Neural progenitor cell (in vitro differentiated cells): Measurements from ENCODE around the gene SLC18A3.

Experiments
- CTCF ChIP-seq: fragments of 200-600 bp; sonication (generic); IDR thresholded peaks from 2 replicates; pipeline ENCODE4 v1.5.1; 2017; ENCODE audit warnings: antibody characterized with exemption, mild to moderate bottlenecking
- EZH2 ChIP-seq: fragments of 200-600 bp; sonication (generic); IDR thresholded peaks from 2 replicates; pipeline ENCODE4 v1.6.1; 2017; ENCODE audit warnings: antibody characterized with exemption, mild to moderate bottlenecking, moderate library complexity

DNA sequence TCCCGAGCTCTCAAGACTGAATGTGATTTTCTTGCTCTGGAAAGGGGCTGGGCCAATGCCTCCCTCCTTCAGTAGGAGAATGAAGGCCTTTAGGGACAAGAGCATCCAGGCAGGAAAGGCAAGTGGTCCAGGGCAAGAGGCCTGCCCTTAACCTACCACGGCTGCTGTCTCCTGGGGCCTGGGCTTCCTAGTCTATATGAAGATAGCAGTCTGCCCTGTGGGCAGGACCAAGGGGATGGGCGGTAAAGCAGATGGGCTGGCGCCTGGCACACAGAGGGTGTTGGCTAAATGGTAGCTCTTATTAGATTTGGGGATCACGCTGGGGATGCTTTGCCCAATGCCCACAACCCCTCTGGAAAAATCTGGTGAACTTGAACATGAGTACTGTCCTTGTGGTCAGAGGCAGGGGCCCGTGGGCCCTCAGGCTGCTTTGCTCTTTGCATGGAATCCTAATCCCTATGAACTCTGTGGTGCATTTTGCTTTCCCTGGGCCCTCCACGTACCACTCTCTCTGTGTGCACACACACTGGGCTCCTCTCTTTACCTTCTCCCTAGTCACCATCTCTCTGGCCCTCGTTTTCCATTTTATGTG is 24.1 kb downstream of the SLC18A3 start:
- no peak for TF ChIP-seq CTCF
- TF ChIP-seq EZH2, result no peak
